HG02884 (cell line): Measurements from ENCODE around the gene PGGHG.
A peak's percentile ranks its signal among the peaks of the same experiment; 100 is the strongest.

ENCODE experiments used
- ATAC-seq: cut with Tn5 transposase; IDR thresholded peaks from one replicate; pipeline ENCODE4 v1.9.1; 2021; ENCODE audit warnings: mild to moderate bottlenecking, moderate library complexity; ENCODE audit not compliant: unreplicated experiment

PGGHG gene

GRCh38 chr11:269146-269890 is 19.6 kb upstream of the PGGHG start:
- ATAC-seq: peak; percentile 72

- no peak for ATAC-seq
These were observed 18.2 kb upstream of the PGGHG start for GRCh38 chr11:270451-271318.

- no peak for ATAC-seq
These were observed 17.6 kb upstream of the PGGHG start for GRCh38 chr11:271319-271715.

GRCh38 chr11:272195-272930 is 16.6 kb upstream of the PGGHG start:
- no peak for ATAC-seq

GRCh38 chr11:272931-273198 is 16.1 kb upstream of the PGGHG start:
- no peak for ATAC-seq

GRCh38 chr11:276219-276618 is 12.7 kb upstream of the PGGHG start:
- no peak for ATAC-seq

- no peak for ATAC-seq
These were observed 10.7 kb upstream of the PGGHG start, which contains the start of gene NLRP6 for GRCh38 chr11:278001-278951. Gene NLRP6, plus strand, starts transcription at chr11:278407. Its CDS starts 163 bp downstream, at chr11:278570.

- ATAC-seq: no peak
These were observed 9.6 kb upstream of the PGGHG start for GRCh38 chr11:279040-279965.

- ATAC-seq: no peak
These were observed 8.8 kb upstream of the PGGHG start for GRCh38 chr11:279966-280705.

GRCh38 chr11:280706-281485 is 8.0 kb upstream of the PGGHG start:
- no peak for ATAC-seq

- ATAC-seq: no peak
These were observed 7.3 kb upstream of the PGGHG start for GRCh38 chr11:281486-282161.

GRCh38 chr11:282171-282570 is 6.8 kb upstream of the PGGHG start:
- no peak for ATAC-seq

- ATAC-seq: no peak
These were observed 6.1 kb upstream of the PGGHG start for GRCh38 chr11:282630-283360.

- ATAC-seq: no peak
These were observed 5.4 kb upstream of the PGGHG start for GRCh38 chr11:283405-284104.

- ATAC-seq: no peak
These were observed 4.6 kb upstream of the PGGHG start for GRCh38 chr11:284105-285020.
